HG02763 (cell line): ENCODE results near the gene DDB1.

ENCODE experiments used
- ATAC-seq: cut with Tn5 transposase; IDR thresholded peaks from one replicate; pipeline ENCODE4 v1.9.1; 2021; ENCODE audit warnings: mild to moderate bottlenecking, moderate library complexity; ENCODE audit not compliant: unreplicated experiment

The DDB1 gene

DNA sequence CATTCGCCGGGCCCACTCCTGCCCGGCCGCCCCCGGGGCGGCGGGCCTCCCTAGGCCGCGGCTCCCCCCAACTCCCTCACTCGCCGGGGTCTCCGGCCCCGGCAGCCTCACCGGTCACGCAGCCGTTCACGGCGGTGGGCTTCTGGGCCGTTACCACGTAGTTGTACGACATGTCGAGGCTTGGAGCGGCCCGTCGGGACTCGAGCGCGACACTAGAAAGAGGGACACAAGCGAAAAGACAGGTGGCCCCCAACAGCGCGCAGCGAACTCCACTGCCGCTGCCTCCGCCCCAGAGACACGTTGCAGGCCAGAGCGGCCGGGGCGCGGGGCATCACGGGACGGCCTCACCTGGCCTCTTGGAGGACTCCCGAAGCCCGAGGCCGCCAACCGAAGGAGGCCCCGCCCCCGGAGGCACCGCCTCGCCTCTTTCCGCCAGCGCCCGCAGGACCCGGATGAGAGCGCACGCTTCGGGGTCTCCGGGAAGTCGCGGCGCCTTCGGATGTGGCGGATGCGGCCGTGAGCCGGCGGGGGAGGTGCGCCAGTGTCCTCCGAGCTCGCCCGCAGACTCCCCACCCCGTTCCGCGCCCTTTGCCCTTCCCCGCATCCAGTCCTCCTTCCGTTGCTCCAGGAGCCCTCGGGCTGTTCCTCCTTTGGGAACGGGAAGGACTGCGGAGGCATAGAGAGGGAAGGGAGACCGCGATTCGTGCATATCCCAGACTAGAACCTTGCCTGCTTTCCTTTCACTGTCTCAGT lies at the start of gene DDB1, which contains the start of gene TKFC:
Gene DDB1, minus strand, starts transcription at position 309 of the 753 bp plus-strand sequence. Its CDS starts 137 bp downstream, at position 172.
Gene TKFC, plus strand, starts transcription at position 432 of the 753 bp plus-strand sequence. CDS start 1,501 bp downstream, outside the sequence.
- ATAC-seq, result peak; percentile 83

DNA sequence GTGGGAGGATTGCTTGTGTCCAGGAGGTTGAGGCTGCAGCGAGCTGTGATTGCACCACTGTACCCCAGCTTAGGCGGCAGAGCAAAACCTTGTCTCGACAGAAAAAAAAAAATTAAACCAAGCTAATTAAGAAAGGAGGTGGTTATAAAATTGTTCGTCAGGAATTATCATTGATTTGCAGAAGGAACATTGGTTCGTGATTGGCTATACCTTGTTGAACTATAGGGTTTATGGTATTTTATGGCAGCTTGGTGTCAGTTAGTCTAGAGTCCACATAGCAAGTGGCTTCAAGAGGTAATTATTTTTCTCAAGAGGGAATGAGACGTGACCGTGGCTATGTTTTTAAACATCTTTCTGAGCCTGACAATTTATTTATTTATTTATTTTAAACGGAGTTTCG lies 48.0 kb upstream of the DDB1 start:
- ATAC-seq, result no peak

DNA sequence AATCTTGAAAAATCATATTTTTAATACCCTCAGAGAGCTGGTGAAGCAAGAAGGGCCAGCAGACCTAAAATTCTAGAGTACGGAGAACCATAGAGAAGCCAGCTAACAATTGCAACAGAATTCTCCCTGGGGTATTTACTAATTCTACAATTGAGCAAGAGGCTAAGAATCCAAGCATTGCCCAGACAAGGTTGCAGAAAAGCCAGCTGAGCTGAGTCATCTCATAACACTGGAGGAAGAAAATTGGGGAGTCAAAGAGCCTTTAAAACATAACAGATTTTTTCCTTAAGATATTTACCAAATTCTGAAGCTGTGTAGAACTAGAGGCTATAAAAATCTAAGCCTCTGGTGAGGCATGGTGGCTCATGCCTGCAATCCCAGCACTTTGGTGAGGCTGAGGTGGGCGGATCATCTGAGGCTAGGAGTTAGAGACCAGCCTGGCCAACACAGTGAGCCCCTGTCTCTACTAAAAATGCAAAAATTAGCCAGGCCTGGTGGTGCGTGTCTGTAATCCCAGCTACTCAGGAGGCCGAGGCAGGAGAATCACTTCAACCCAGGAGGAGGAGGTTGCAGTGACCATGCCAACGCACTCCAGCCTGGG lies 45.9 kb upstream of the DDB1 start:
- no peak for ATAC-seq

DNA sequence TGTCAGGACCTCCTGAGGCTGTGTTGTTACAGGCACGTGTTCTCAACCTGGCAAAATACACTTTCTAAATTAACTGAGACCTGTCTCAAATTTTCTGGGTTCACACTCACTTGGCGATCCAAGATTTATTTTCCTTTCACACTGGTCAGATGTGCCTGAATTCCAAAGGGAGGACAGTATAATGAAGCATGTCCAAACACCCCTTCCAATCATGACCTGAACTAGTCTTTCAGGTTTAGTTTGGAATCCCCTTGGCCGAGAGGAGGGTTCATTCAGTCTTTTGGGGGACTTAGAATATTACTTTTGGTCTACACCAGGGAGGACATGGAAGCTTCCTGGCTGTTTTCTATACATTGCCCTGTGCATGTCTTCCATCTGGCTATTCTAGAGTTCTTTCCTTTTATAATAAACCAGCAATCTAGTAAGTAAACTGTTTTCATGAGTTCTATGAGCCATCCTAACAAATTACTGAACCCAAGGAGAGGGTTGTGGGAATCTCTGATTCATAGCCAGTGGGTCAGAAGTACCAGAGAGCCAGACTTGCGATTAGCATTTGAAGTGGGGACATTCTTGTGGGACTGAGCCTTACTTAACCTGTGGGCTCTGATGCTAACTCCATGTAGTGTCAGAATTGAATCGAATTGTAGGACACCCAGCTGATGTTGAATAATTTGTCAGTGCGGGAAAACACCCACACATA lies 44.7 kb upstream of the DDB1 start:
- ATAC-seq, result no peak

GRCh38 chr11:61375761-61376108 lies 42.8 kb upstream of the DDB1 start:
- ATAC-seq, result no peak

DNA sequence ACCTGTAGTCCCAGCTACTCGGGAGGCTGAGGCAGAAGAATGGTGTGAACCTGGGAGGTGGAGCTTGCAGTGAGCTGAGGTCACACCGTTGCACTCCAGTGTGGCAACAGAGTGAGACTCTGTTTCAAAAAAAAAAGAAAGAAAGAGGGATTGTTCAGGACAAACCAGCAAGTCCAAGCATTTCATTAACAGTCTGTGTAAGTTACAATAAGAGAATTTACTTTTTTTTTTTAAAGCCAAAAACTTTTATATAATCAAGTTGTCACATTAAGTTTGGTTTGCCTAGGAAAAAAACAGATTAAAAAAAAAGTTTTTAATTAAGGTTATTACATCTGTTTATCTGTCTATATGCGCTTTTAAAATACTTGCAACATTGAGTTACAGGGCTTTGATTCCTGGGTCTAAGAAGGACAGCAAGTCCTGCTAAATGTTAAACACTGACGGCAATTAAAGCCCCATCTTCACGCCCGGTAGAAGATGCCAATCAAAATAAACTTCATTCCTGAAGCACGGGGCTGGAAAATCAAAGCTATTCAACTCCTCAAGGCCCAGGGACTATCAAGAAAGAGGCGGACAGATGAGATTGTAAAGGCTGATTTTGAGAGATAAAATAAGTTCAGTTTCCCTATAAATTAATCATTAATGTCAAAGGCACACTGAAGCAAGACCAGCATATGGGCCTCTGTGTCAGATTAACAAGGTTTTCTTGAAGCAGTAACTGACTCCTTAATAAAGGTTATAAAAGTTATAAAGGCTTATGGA lies 39.9 kb upstream of the DDB1 start:
- ATAC-seq, result no peak

- no peak for ATAC-seq
Measured at GRCh38 chr11:61370349-61371005, 37.6 kb upstream of the DDB1 start.

- ATAC-seq, result no peak
Measured at GRCh38 chr11:61369372-61370348, 36.8 kb upstream of the DDB1 start.

- no peak for ATAC-seq
Measured at GRCh38 chr11:61368646-61369045, 35.7 kb upstream of the DDB1 start.

GRCh38 chr11:61367406-61367805 lies 34.5 kb upstream of the DDB1 start:
- no peak for ATAC-seq

- no peak for ATAC-seq
Measured at GRCh38 chr11:61364012-61364675, 31.2 kb upstream of the DDB1 start.

- ATAC-seq, result no peak
Measured at GRCh38 chr11:61362542-61362875, 29.6 kb upstream of the DDB1 start.

- ATAC-seq, result peak; percentile 80
Measured at GRCh38 chr11:61361741-61362541, 29.0 kb upstream of the DDB1 start, which contains the start of the genes CYB561A3 and TMEM138. TSS of gene CYB561A3 (minus strand) at chr11:61361882. CDS start at chr11:61356713, 5,169 bp downstream. TSS of gene TMEM138 (plus strand) at chr11:61362374. CDS start at chr11:61364391, 2,017 bp downstream.

DNA sequence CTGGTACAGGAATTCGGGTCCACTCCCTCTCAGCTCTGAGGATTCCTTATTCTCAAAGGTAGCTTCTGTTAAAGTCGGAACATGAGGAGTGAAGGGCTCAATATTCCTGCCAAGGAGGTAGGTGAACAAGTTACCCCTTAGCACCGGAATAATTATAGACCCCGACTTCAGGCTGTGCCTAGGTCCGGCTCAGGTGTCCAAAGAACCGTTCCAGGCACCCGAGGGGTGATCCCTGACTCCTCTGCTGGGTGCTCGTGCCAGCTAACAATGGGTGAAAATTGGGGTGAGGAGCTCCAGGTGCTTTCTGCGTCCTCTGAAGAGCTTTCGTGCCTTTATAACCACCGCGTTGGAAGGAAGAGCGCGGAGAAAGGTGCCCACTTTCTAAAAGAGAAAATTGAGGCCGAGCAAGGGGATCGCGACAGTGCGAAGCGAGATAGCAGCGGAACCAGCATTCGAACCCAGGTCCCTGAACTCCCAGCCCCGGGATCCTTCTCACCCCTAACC lies 28.4 kb upstream of the DDB1 start:
- no peak for ATAC-seq

DNA sequence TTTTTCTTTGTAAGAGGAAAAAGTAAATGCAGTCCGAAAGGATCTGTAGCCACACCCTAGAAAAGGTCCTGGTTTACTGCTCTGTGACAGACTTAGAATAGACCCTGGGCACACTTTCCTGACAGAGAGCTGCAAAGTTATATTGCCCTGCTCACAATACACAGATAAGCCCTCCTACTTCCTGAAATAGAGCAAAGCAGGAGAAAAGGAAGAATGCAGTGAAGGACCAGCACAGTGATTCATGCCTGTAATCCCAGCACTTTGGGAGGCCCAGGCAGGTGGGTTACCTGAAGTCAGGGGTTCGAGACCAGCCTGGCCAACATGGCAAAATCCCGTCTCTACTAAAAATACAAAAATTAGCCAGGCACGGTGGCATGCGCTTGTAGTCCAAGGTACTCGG lies 26.6 kb upstream of the DDB1 start:
- ATAC-seq, result no peak

DNA sequence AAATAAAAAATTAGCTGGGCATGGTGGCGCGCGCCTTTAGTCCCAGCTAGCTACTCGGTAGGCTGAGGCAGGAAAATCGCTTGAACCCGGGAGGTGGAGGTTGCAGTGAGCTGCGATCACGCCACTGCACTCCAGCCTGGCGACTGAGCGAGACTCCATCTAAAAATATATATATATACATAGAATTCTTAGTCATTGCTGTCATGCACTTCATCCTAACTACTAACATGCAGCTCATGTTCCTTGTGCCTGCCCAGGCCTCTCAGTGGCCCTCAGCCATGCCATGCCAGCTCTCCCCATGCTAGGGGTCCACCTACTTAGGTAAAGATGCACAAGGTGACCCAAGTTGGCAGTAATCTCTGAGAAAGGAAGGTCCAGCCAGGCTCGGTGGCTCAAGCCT lies 25.7 kb upstream of the DDB1 start:
- no peak for ATAC-seq

GRCh38 chr11:61357894-61358239 lies 25.0 kb upstream of the DDB1 start:
- no peak for ATAC-seq
